Hepatocyte (in vitro differentiated cells): ENCODE results near the gene GNPAT. TPM values are rescaled to one million over a fixed set of nuclear protein-coding genes. Genes with fewer than 3 reads are reported as not detected.

Experiments used
- DNase-seq: peaks from one replicate; pipeline ENCODE4 v3.0.0-alpha.2; 2016; ENCODE audit warnings: low spot score
- H2AFZ ChIP-seq: fragments of 200-600 bp; sonication (generic); 2 replicates; pipeline ENCODE4 v1.6.0; 2016; ENCODE audit warnings: antibody characterized with exemption, mild to moderate bottlenecking
- H3K27ac ChIP-seq: fragments of 200-600 bp; sonication (generic); 2 replicates; pipeline ENCODE4 v1.5.1; 2016; ENCODE audit warnings: mild to moderate bottlenecking
- H3K27me3 ChIP-seq: fragments of 200-600 bp; sonication (generic); 2 replicates; pipeline ENCODE4 v1.6.1; 2016
- H3K36me3 ChIP-seq: fragments of 200-600 bp; sonication (generic); replicated peaks from 2 replicates; pipeline ENCODE4 v1.5.1; 2016; ENCODE audit warnings: low read depth; ENCODE audit not compliant: insufficient read depth
- H3K4me1 ChIP-seq: fragments of 200-600 bp; sonication (generic); 2 replicates; pipeline ENCODE4 v1.5.1; 2016; ENCODE audit warnings: mild to moderate bottlenecking, moderate library complexity; ENCODE audit not compliant: insufficient read depth
- H3K4me2 ChIP-seq: fragments of 200-600 bp; sonication (generic); 2 replicates; pipeline ENCODE4 v1.6.0; 2016
- H3K4me3 ChIP-seq: fragments of 200-600 bp; sonication (generic); 2 replicates; pipeline ENCODE4 v1.5.1; 2016; ENCODE audit warnings: mild to moderate bottlenecking
- H3K79me2 ChIP-seq: fragments of 200-600 bp; sonication (generic); 2 replicates; pipeline ENCODE4 v1.6.0; 2017; ENCODE audit warnings: mild to moderate bottlenecking
- H3K9me2 ChIP-seq: fragments of 200-600 bp; sonication (generic); replicated peaks from 2 replicates; pipeline ENCODE4 v1.6.0; 2017; ENCODE audit warnings: mild to moderate bottlenecking; ENCODE audit not compliant: insufficient read depth
- H3K9me3 ChIP-seq: fragments of 200-600 bp; sonication (generic); 2 replicates; pipeline ENCODE4 v1.5.1; 2016; ENCODE audit warnings: low read depth, mild to moderate bottlenecking
- H4K20me1 ChIP-seq: fragments of 200-600 bp; sonication (generic); 2 replicates; pipeline ENCODE4 v1.6.0; 2016; ENCODE audit warnings: mild to moderate bottlenecking; ENCODE audit not compliant: insufficient read depth, poor library complexity, severe bottlenecking
- CTCF ChIP-seq: fragments of 200-600 bp; sonication (generic); IDR thresholded peaks from 2 replicates; pipeline ENCODE4 v1.5.1; 2016; ENCODE audit warnings: antibody characterized with exemption, mild to moderate bottlenecking; ENCODE audit not compliant: poor library complexity
- EZH2 ChIP-seq: fragments of 200-600 bp; sonication (generic); IDR thresholded peaks from 2 replicates; pipeline ENCODE4 v1.6.1; 2016; ENCODE audit warnings: antibody characterized with exemption, mild to moderate bottlenecking, borderline replicate concordance
- EZH2phosphoT487 ChIP-seq: fragments of 200-600 bp; sonication (generic); IDR thresholded peaks from one replicate; pipeline ENCODE4 v1.6.1; 2018; ENCODE audit warnings: antibody characterized with exemption, mild to moderate bottlenecking, low read depth, moderate library complexity; ENCODE audit not compliant: unreplicated experiment, severe bottlenecking
- WGBS: methylation state at CpG from one replicate; pipeline ENCODE4 v1.1.6; 2016; ENCODE audit warnings: low lambda C conversion rate; ENCODE audit errors: missing lambda C conversion rate; 5-methylcytosine and 5-hydroxymethylcytosine counted together
- polyA plus RNA-seq: library from polyadenylated mRNA; unstranded; fragments of >200 nt; fragmentation: Nextera tagmentation; extraction: Ambion mirVana; gene quantifications from 2 replicates; pipeline ENCODE4 v1.2.1, GENCODE V29; 2016
- total RNA-seq: library from RNA; depleted of rRNA; stranded (reverse); fragments of >200 nt; gene quantifications from 2 replicates; pipeline ENCODE4 v1.2.3, GENCODE V29; 2014

The GNPAT gene
- total and polyA plus RNA-seq, 2 experiments from 2014 or later: 40.8 to 63.9 TPM

GRCh38 chr1:231220801-231221200 lies 20.2 kb upstream of the GNPAT start:
- WGBS: 88% methylated on average over 11 of the region's 11 CpGs
- Histone ChIP-seq H3K36me3 (no peaks in the 10 kb centered on the region), H3K4me2 (no peak overlapping the region), H3K9me3 (no peaks in the 10 kb centered on the region), H4K20me1 (no peaks in the 10 kb centered on the region), H3K9me2 (no peaks in the 10 kb centered on the region), H2AFZ (no peak overlapping the region), H3K4me1 (no peaks in the 10 kb centered on the region), H3K27me3 (no peaks in the 10 kb centered on the region), H3K27ac (no peak overlapping the region), H3K79me2 (no peaks in the 10 kb centered on the region), H3K4me3 (no peak overlapping the region)
- DNase-seq: no peak
- no peak for TF ChIP-seq EZH2

- no peak overlapping the region for H2AFZ ChIP-seq
- DNase-seq: no peak
- H4K20me1 ChIP-seq: no peaks in the 10 kb centered on the region
- no peaks in the 10 kb centered on the region for H3K27me3 ChIP-seq
- no peak for TF ChIP-seq CTCF
- no peak for TF ChIP-seq EZH2
- no peak for TF ChIP-seq EZH2phosphoT487
- peaks cover 17% of the 10 kb centered on the region for H3K79me2 ChIP-seq
- no peaks in the 10 kb centered on the region for H3K4me1 ChIP-seq
- WGBS: 90% methylated on average over 7 of the region's 7 CpGs
- no peak overlapping the region for H3K4me3 ChIP-seq
- no peaks in the 10 kb centered on the region for H3K9me2 ChIP-seq
- no peak overlapping the region for H3K4me2 ChIP-seq
- no peaks in the 10 kb centered on the region for H3K9me3 ChIP-seq
- H3K27ac ChIP-seq: no peak overlapping the region
- H3K36me3 ChIP-seq: no peaks in the 10 kb centered on the region
These were observed 14.9 kb upstream of the GNPAT start for GRCh38 chr1:231226156-231226555.

DNA sequence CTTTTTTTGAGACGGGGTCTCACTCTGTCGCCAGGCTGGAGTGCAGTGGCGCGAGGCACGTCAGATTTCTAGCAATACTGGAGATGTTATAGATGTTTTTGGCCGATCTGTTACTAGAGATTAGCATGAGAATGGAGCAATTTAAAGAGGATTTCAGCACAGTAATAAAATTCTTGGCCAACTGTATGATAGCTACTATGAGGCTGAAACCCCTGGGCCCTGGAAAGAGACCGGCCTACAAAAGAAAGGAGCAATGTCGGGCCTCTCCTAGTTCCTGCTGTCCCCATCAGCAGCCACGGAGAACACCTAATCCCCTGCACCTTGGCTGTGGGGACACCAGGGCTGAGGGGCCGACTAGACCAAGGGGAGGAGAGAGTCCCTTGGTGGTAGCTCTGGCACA lies 9.5 kb upstream of the GNPAT start:
- Histone ChIP-seq H3K9me3 (no peaks in the 10 kb centered on the region), H3K4me1 (peaks cover 25% of the 10 kb centered on the region), H3K27ac (peak overlapping the region; percentile 68), H3K4me3 (no peak overlapping the region), H3K9me2 (no peaks in the 10 kb centered on the region), H3K4me2 (no peak overlapping the region), H3K79me2 (peaks cover 32% of the 10 kb centered on the region), H4K20me1 (no peaks in the 10 kb centered on the region), H3K36me3 (no peaks in the 10 kb centered on the region), H2AFZ (no peak overlapping the region), H3K27me3 (no peaks in the 10 kb centered on the region)
- TF ChIP-seq CTCF (no peak), EZH2 (no peak), EZH2phosphoT487 (no peak)
- DNase-seq: no peak
- WGBS: 86% methylated on average over 10 of the region's 10 CpGs

DNA sequence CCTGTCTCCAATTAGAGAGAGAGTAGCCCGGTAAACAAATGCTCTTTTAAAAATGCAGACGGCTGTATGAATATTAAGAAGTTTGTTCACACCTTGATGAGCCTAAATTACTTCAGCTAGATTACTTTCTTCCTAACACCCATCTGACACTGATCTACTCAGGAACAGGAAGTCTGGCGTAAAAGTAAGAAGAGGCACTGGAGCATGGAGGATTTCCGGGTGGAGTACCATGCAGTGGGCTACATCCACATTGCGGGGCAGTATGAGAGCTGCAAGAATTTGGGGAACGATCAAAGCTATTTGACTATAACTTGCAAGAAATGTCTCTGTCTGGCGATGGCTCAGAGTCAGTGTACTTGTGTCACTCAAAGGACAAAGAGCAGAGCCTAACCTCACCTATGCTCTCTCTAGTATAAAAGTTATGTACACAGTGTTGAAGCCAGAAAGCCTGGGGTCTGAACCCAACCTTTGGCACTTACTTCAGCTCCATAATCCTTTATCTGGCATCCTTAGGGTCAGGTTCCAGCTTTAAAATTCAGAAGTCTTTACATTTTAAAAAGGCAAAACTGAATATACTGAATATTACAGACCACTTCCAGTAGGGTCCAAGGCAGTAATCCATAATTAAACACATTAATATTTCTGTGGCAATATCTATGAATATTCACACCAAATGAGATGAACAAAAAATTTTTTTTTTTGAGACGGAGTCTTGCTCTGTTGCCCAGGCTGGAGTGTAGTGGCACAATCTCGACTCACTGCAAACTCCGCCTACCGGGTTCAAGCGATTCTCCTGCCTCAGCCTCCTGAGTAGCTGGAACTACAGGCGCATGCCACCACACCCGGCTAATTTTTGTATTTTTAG lies 7.9 kb upstream of the GNPAT start:
- H3K4me1 ChIP-seq: peaks cover 29% of the 10 kb centered on the region

More for the DNA sequence above, 7.9 kb upstream of the GNPAT start:
- peak overlapping the region; percentile 68 for H3K27ac ChIP-seq
- WGBS: 74% methylated on average over 14 of the region's 14 CpGs
- H3K4me2 ChIP-seq: peak overlapping the region; percentile 39
- H3K36me3 ChIP-seq: no peaks in the 10 kb centered on the region
- DNase-seq: peak; percentile 34
- no peaks in the 10 kb centered on the region for H3K27me3 ChIP-seq
- peaks cover 45% of the 10 kb centered on the region for H3K79me2 ChIP-seq
- no peaks in the 10 kb centered on the region for H4K20me1 ChIP-seq
- H2AFZ ChIP-seq: no peak overlapping the region
- no peaks in the 10 kb centered on the region for H3K9me3 ChIP-seq
- no peaks in the 10 kb centered on the region for H3K9me2 ChIP-seq
- H3K4me3 ChIP-seq: no peak overlapping the region
- no peak for TF ChIP-seq EZH2phosphoT487
- no peak for TF ChIP-seq CTCF
- no peak for TF ChIP-seq EZH2
